ENCODE results near the gene FBXL2. TPM values are rescaled to one million over a fixed set of nuclear protein-coding genes. Genes with fewer than 3 reads are reported as not detected.

The FBXL2 gene
- total and polyA plus RNA-seq, 2 of the 8 experiments (the other 6 are each of a cell fraction or from before 2014, with no cell fraction given), result 3.1 to 5.4 TPM

DNA sequence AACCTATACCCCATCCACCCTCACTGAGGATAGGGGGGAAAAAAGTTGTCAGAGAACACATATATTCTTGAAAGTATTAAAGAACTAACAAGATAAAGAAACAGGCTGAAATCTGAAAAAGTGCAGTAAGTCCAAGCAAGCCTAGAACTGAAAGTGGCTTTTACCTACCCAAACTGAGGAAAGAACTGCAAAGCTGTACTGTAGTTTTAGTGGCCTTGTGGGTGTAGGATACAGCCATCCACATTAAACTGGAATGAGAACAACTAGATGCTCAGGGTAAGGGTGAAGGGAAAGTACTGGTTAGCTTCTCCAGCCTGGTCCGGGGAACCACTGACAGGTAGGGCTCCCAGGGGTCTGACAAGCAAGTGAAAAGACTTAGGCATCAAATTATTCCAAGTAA lies 152.8 kb downstream of the FBXL2 start (continued):
- TF ChIP-seq, protein P1, sequence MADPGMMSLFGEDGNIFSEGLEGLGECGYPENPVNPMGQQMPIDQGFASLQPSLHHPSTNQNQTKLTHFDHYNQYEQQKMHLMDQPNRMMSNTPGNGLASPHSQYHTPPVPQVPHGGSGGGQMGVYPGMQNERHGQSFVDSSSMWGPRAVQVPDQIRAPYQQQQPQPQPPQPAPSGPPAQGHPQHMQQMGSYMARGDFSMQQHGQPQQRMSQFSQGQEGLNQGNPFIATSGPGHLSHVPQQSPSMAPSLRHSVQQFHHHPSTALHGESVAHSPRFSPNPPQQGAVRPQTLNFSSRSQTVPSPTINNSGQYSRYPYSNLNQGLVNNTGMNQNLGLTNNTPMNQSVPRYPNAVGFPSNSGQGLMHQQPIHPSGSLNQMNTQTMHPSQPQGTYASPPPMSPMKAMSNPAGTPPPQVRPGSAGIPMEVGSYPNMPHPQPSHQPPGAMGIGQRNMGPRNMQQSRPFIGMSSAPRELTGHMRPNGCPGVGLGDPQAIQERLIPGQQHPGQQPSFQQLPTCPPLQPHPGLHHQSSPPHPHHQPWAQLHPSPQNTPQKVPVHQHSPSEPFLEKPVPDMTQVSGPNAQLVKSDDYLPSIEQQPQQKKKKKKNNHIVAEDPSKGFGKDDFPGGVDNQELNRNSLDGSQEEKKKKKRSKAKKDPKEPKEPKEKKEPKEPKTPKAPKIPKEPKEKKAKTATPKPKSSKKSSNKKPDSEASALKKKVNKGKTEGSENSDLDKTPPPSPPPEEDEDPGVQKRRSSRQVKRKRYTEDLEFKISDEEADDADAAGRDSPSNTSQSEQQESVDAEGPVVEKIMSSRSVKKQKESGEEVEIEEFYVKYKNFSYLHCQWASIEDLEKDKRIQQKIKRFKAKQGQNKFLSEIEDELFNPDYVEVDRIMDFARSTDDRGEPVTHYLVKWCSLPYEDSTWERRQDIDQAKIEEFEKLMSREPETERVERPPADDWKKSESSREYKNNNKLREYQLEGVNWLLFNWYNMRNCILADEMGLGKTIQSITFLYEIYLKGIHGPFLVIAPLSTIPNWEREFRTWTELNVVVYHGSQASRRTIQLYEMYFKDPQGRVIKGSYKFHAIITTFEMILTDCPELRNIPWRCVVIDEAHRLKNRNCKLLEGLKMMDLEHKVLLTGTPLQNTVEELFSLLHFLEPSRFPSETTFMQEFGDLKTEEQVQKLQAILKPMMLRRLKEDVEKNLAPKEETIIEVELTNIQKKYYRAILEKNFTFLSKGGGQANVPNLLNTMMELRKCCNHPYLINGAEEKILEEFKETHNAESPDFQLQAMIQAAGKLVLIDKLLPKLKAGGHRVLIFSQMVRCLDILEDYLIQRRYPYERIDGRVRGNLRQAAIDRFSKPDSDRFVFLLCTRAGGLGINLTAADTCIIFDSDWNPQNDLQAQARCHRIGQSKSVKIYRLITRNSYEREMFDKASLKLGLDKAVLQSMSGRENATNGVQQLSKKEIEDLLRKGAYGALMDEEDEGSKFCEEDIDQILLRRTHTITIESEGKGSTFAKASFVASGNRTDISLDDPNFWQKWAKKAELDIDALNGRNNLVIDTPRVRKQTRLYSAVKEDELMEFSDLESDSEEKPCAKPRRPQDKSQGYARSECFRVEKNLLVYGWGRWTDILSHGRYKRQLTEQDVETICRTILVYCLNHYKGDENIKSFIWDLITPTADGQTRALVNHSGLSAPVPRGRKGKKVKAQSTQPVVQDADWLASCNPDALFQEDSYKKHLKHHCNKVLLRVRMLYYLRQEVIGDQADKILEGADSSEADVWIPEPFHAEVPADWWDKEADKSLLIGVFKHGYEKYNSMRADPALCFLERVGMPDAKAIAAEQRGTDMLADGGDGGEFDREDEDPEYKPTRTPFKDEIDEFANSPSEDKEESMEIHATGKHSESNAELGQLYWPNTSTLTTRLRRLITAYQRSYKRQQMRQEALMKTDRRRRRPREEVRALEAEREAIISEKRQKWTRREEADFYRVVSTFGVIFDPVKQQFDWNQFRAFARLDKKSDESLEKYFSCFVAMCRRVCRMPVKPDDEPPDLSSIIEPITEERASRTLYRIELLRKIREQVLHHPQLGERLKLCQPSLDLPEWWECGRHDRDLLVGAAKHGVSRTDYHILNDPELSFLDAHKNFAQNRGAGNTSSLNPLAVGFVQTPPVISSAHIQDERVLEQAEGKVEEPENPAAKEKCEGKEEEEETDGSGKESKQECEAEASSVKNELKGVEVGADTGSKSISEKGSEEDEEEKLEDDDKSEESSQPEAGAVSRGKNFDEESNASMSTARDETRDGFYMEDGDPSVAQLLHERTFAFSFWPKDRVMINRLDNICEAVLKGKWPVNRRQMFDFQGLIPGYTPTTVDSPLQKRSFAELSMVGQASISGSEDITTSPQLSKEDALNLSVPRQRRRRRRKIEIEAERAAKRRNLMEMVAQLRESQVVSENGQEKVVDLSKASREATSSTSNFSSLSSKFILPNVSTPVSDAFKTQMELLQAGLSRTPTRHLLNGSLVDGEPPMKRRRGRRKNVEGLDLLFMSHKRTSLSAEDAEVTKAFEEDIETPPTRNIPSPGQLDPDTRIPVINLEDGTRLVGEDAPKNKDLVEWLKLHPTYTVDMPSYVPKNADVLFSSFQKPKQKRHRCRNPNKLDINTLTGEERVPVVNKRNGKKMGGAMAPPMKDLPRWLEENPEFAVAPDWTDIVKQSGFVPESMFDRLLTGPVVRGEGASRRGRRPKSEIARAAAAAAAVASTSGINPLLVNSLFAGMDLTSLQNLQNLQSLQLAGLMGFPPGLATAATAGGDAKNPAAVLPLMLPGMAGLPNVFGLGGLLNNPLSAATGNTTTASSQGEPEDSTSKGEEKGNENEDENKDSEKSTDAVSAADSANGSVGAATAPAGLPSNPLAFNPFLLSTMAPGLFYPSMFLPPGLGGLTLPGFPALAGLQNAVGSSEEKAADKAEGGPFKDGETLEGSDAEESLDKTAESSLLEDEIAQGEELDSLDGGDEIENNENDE (IDR thresholded peaks at IDR 0.05; ENCODE audit: insufficient replicate concordance, low read length), result no peak
- TF ChIP-seq POLR2AphosphoS5 (IDR thresholded peaks at IDR 0.05; ENCODE audit: low read depth, low read length), result no peak

Data from H1 (cell line).